Activated T-helper 17 cell treated with anti-CD3 and anti-CD28 coated beads, Interleukin-2, amount 50 U/mL, for 72 hours (primary cell): Measurements from ENCODE around the gene LPAR1. TPM values are rescaled to one million over a fixed set of nuclear protein-coding genes. Genes with fewer than 3 reads are reported as not detected.
"Not testable (repeated sequence)": the region's sequence is repeated elsewhere in the genome, so short reads cannot be mapped to it uniquely, and the experiment has no call there.

Source experiments
- ATAC-seq: fragments of 150-1000 bp; cut with Tn5 transposase; replicated peaks from 2 replicates; pipeline ENCODE4 v1.10.0; 2021; ENCODE audit warnings: mild to moderate bottlenecking, moderate library complexity
- H3K27ac Mint-ChIP-seq: one replicate; pipeline ENCODE4 v1.8.0; 2022; ENCODE audit warnings: mixed read lengths
- H3K27me3 Mint-ChIP-seq: one replicate; pipeline ENCODE4 v1.8.0; 2022; ENCODE audit warnings: mixed read lengths
- H3K36me3 Mint-ChIP-seq: one replicate; pipeline ENCODE4 v1.8.0; 2022; ENCODE audit warnings: low read depth, mild to moderate bottlenecking, mixed read lengths
- H3K4me1 Mint-ChIP-seq: one replicate; pipeline ENCODE4 v1.8.0; 2022; ENCODE audit warnings: mixed read lengths
- H3K4me3 Mint-ChIP-seq: one replicate; pipeline ENCODE4 v1.8.0; 2022; ENCODE audit warnings: mild to moderate bottlenecking, mixed read lengths
- H3K9me3 Mint-ChIP-seq: one replicate; pipeline ENCODE4 v1.8.0; 2022; ENCODE audit warnings: mixed read lengths
- total RNA-seq, 2 donors: library from RNA; stranded (reverse); gene quantifications; one replicate each; pipeline ENCODE4 v1.2.3, GENCODE V29; 2022

Gene LPAR1
- total RNA-seq, 2 donors from 2014 or later: not detected

- ATAC-seq: no peak
- Mint-ChIP-seq H3K36me3 (no peaks in the 10 kb centered on the region), H3K4me3 (no peak overlapping the region), H3K27ac (no peak overlapping the region), H3K9me3 (no peaks in the 10 kb centered on the region), H3K27me3 (no peaks in the 10 kb centered on the region), H3K4me1 (no peaks in the 10 kb centered on the region)
These were observed 147.9 kb downstream of the LPAR1 start for GRCh38 chr9:110890416-110890815.

- Mint-ChIP-seq H3K4me1 (no peaks in the 10 kb centered on the region), H3K36me3 (no peaks in the 10 kb centered on the region), H3K4me3 (no peak overlapping the region), H3K27ac (no peak overlapping the region), H3K9me3 (no peaks in the 10 kb centered on the region), H3K27me3 (no peaks in the 10 kb centered on the region)
- no peak for ATAC-seq
These were observed 151.0 kb downstream of the LPAR1 start for GRCh38 chr9:110887276-110887675.

GRCh38 chr9:110886832-110887231 lies 151.4 kb downstream of the LPAR1 start:
- Mint-ChIP-seq H3K9me3 (no peaks in the 10 kb centered on the region), H3K27ac (no peak overlapping the region), H3K36me3 (no peaks in the 10 kb centered on the region), H3K4me3 (no peak overlapping the region), H3K4me1 (no peaks in the 10 kb centered on the region), H3K27me3 (no peaks in the 10 kb centered on the region)
- no peak for ATAC-seq

GRCh38 chr9:110880189-110880588 lies 158.1 kb downstream of the LPAR1 start:
- H3K27ac Mint-ChIP-seq: no peak overlapping the region
- H3K36me3 Mint-ChIP-seq: no peaks in the 10 kb centered on the region
- no peaks in the 10 kb centered on the region for H3K9me3 Mint-ChIP-seq
- no peak for ATAC-seq
- H3K27me3 Mint-ChIP-seq: peaks cover 4% of the 10 kb centered on the region
- H3K4me1 Mint-ChIP-seq: no peaks in the 10 kb centered on the region
- H3K4me3 Mint-ChIP-seq: no peak overlapping the region

- H3K4me1 Mint-ChIP-seq: no peaks in the 10 kb centered on the region
- no peak overlapping the region for H3K4me3 Mint-ChIP-seq
- no peak overlapping the region for H3K27ac Mint-ChIP-seq
- no peaks in the 10 kb centered on the region for H3K36me3 Mint-ChIP-seq
- H3K27me3 Mint-ChIP-seq: peaks cover 5% of the 10 kb centered on the region
- no peaks in the 10 kb centered on the region for H3K9me3 Mint-ChIP-seq
- ATAC-seq: no peak
These were observed 160.9 kb downstream of the LPAR1 start for GRCh38 chr9:110877374-110877773.

GRCh38 chr9:110876929-110877328 lies 161.3 kb downstream of the LPAR1 start:
- peaks cover 5% of the 10 kb centered on the region for H3K27me3 Mint-ChIP-seq
- H3K36me3 Mint-ChIP-seq: no peaks in the 10 kb centered on the region
- H3K4me3 Mint-ChIP-seq: no peak overlapping the region
- no peak overlapping the region for H3K27ac Mint-ChIP-seq
- H3K4me1 Mint-ChIP-seq: no peaks in the 10 kb centered on the region
- ATAC-seq: no peak
- H3K9me3 Mint-ChIP-seq: no peaks in the 10 kb centered on the region

- Mint-ChIP-seq H3K4me3 (no peak overlapping the region), H3K36me3 (no peaks in the 10 kb centered on the region), H3K27me3 (peaks cover 5% of the 10 kb centered on the region), H3K4me1 (no peaks in the 10 kb centered on the region), H3K27ac (no peak overlapping the region), H3K9me3 (no peaks in the 10 kb centered on the region)
- no peak for ATAC-seq
These were observed 163.2 kb downstream of the LPAR1 start for GRCh38 chr9:110874963-110875674.

GRCh38 chr9:110872920-110873319 lies 165.3 kb downstream of the LPAR1 start:
- Mint-ChIP-seq H3K27ac (no peak overlapping the region), H3K27me3 (peaks cover 5% of the 10 kb centered on the region), H3K9me3 (no peaks in the 10 kb centered on the region), H3K36me3 (no peaks in the 10 kb centered on the region), H3K4me3 (no peak overlapping the region), H3K4me1 (no peaks in the 10 kb centered on the region)
- no peak for ATAC-seq

- Mint-ChIP-seq H3K27me3 (peaks cover 5% of the 10 kb centered on the region), H3K36me3 (no peaks in the 10 kb centered on the region), H3K4me3 (no peak overlapping the region), H3K4me1 (no peaks in the 10 kb centered on the region), H3K9me3 (peaks cover under 1% of the 10 kb centered on the region), H3K27ac (no peak overlapping the region)
- ATAC-seq: no peak
These were observed 166.5 kb downstream of the LPAR1 start for GRCh38 chr9:110871736-110872135.

- Mint-ChIP-seq H3K27me3 (no peaks in the 10 kb centered on the region), H3K27ac (no peak overlapping the region), H3K4me1 (no peaks in the 10 kb centered on the region), H3K4me3 (no peak overlapping the region), H3K36me3 (no peaks in the 10 kb centered on the region), H3K9me3 (peaks cover 4% of the 10 kb centered on the region)
- ATAC-seq: no peak
These were observed 168.3 kb downstream of the LPAR1 start for GRCh38 chr9:110869931-110870330.

GRCh38 chr9:110864011-110864410 lies 174.3 kb downstream of the LPAR1 start:
- Mint-ChIP-seq H3K9me3 (peaks cover 23% of the 10 kb centered on the region), H3K27me3 (no peaks in the 10 kb centered on the region), H3K4me3 (no peak overlapping the region), H3K4me1 (no peaks in the 10 kb centered on the region), H3K36me3 (no peaks in the 10 kb centered on the region), H3K27ac (no peak overlapping the region)
- ATAC-seq: no peak

GRCh38 chr9:110861370-110862110 lies 176.7 kb downstream of the LPAR1 start:
- not testable (repeated sequence) for H3K27me3 Mint-ChIP-seq, H3K4me3 Mint-ChIP-seq, H3K4me1 Mint-ChIP-seq, H3K36me3 Mint-ChIP-seq, H3K27ac Mint-ChIP-seq, ATAC-seq
- peaks cover 35% of the 10 kb centered on the region for H3K9me3 Mint-ChIP-seq

GRCh38 chr9:110856772-110857171 lies 181.5 kb downstream of the LPAR1 start:
- H3K36me3 Mint-ChIP-seq: no peaks in the 10 kb centered on the region
- H3K4me3 Mint-ChIP-seq: no peak overlapping the region
- H3K9me3 Mint-ChIP-seq: peaks cover 40% of the 10 kb centered on the region
- no peaks in the 10 kb centered on the region for H3K4me1 Mint-ChIP-seq
- no peak for ATAC-seq
- H3K27ac Mint-ChIP-seq: no peak overlapping the region
- H3K27me3 Mint-ChIP-seq: no peaks in the 10 kb centered on the region

GRCh38 chr9:110850401-110851135 lies 187.7 kb downstream of the LPAR1 start:
- Mint-ChIP-seq H3K27ac (no peak overlapping the region), H3K27me3 (no peaks in the 10 kb centered on the region), H3K4me3 (no peak overlapping the region), H3K4me1 (no peaks in the 10 kb centered on the region), H3K9me3 (peaks cover 10% of the 10 kb centered on the region), H3K36me3 (no peaks in the 10 kb centered on the region)
- no peak for ATAC-seq

- H3K27ac Mint-ChIP-seq: no peak overlapping the region
- H3K9me3 Mint-ChIP-seq: peaks cover 10% of the 10 kb centered on the region
- ATAC-seq: no peak
- H3K4me1 Mint-ChIP-seq: no peaks in the 10 kb centered on the region
- no peaks in the 10 kb centered on the region for H3K36me3 Mint-ChIP-seq
- no peak overlapping the region for H3K4me3 Mint-ChIP-seq
- H3K27me3 Mint-ChIP-seq: peaks cover 5% of the 10 kb centered on the region
These were observed 190.6 kb downstream of the LPAR1 start for GRCh38 chr9:110847671-110848070.
